ENCODE results near the gene KLRB1. TPM values are rescaled to one million over a fixed set of nuclear protein-coding genes. Genes with fewer than 3 reads are reported as not detected.

The KLRB1 gene
- polyA plus RNA-seq, 1 donor (not counting 4 experiments of a cell fraction or from before 2014, with no cell fraction given) = not detected

GRCh38 chr12:9643266-9643660, 35.5 kb upstream of the KLRB1 start:
- Histone ChIP-seq H2AFZ (ENCODE audit: control insufficient read depth, low read length) (no peak overlapping the region), H3K79me2 (ENCODE audit: control insufficient read depth, insufficient read depth, low read length) (no peaks in the 10 kb centered on the region), H3K4me2 (ENCODE audit: control insufficient read depth, extremely low read depth, insufficient read depth, low read depth, low read length) (no peak overlapping the region), H3K27ac (ENCODE audit: control insufficient read depth, insufficient read depth, low read length) (no peak overlapping the region), H3K9me3 (ENCODE audit: control insufficient read depth, low read depth, low read length) (no peaks in the 10 kb centered on the region), H3K27me3 (ENCODE audit: control insufficient read depth, extremely low read depth, insufficient read depth, low read length) (no peaks in the 10 kb centered on the region), H3K36me3 (ENCODE audit: control insufficient read depth in 2 of 2, extremely low read depth in 1 of 2, insufficient read depth in 2 of 2, low read length in 2 of 2) (no peaks in the 10 kb centered on the region), H4K20me1 (ENCODE audit: control insufficient read depth, extremely low read depth, insufficient read depth, low read length) (no peaks in the 10 kb centered on the region), H3K9ac (ENCODE audit: control insufficient read depth, extremely low read depth, insufficient read depth, low read length) (no peak overlapping the region), H3K9me1 (ENCODE audit: control insufficient read depth, extremely low read depth, insufficient read depth, low read length) (no peaks in the 10 kb centered on the region), H3K4me3 (ENCODE audit: control insufficient read depth in 2 of 3, extremely low read depth in 1 of 3, insufficient read depth in 2 of 3, low read depth in 1 of 3, low read length in 3 of 3) (no peak overlapping the region), H3K4me1 (ENCODE audit: control insufficient read depth, extremely low read depth, insufficient read depth, low read length) (peaks cover 12% of the 10 kb centered on the region)
- FAIRE-seq (no peak), DNase-seq (ENCODE audit: low read depth, low spot score) (no peak)
- TF ChIP-seq CTCF (optimal IDR thresholded peaks at IDR 0.05 in 1 of 3, IDR thresholded peaks at IDR 0.05 in 1 of 3, conservative IDR thresholded peaks at IDR 0.05 in 1 of 3; ENCODE audit: extremely low read depth in 1 of 3, insufficient read depth in 2 of 3, low read length in 3 of 3) (no peak), EZH2 (IDR thresholded peaks at IDR 0.05; ENCODE audit: low read length) (no peak)
- dilution Hi-C loops (cut with MboI; ENCODE audit: extremely low pct_ligation_motif_present, low sequenced_read_pairs) = no loop called here

- no peak overlapping the region for H3K4me3 ChIP-seq (ENCODE audit: control insufficient read depth in 2 of 3, extremely low read depth in 1 of 3, insufficient read depth in 2 of 3, low read depth in 1 of 3, low read length in 3 of 3)
- no peaks in the 10 kb centered on the region for H3K79me2 ChIP-seq (ENCODE audit: control insufficient read depth, insufficient read depth, low read length)
- H3K27me3 ChIP-seq (ENCODE audit: control insufficient read depth, extremely low read depth, insufficient read depth, low read length) = no peaks in the 10 kb centered on the region
- no peak overlapping the region for H3K9ac ChIP-seq (ENCODE audit: control insufficient read depth, extremely low read depth, insufficient read depth, low read length)
- H2AFZ ChIP-seq (ENCODE audit: control insufficient read depth, low read length) = no peak overlapping the region
- DNase-seq (ENCODE audit: low read depth, low spot score) (no peak), FAIRE-seq (no peak)
- dilution Hi-C loops (cut with MboI; ENCODE audit: extremely low pct_ligation_motif_present, low sequenced_read_pairs) = no loop called here
- peaks cover 12% of the 10 kb centered on the region for H3K4me1 ChIP-seq (ENCODE audit: control insufficient read depth, extremely low read depth, insufficient read depth, low read length)
- no peak for TF ChIP-seq CTCF (optimal IDR thresholded peaks at IDR 0.05 in 1 of 3, IDR thresholded peaks at IDR 0.05 in 1 of 3, conservative IDR thresholded peaks at IDR 0.05 in 1 of 3; ENCODE audit: extremely low read depth in 1 of 3, insufficient read depth in 2 of 3, low read length in 3 of 3)
- no peak for TF ChIP-seq EZH2 (IDR thresholded peaks at IDR 0.05; ENCODE audit: low read length)
- H3K4me2 ChIP-seq (ENCODE audit: control insufficient read depth, extremely low read depth, insufficient read depth, low read depth, low read length) = no peak overlapping the region
- no peak overlapping the region for H3K27ac ChIP-seq (ENCODE audit: control insufficient read depth, insufficient read depth, low read length)
- H4K20me1 ChIP-seq (ENCODE audit: control insufficient read depth, extremely low read depth, insufficient read depth, low read length) = no peaks in the 10 kb centered on the region
- no peaks in the 10 kb centered on the region for H3K36me3 ChIP-seq (ENCODE audit: control insufficient read depth in 2 of 2, extremely low read depth in 1 of 2, insufficient read depth in 2 of 2, low read length in 2 of 2)
- no peaks in the 10 kb centered on the region for H3K9me3 ChIP-seq (ENCODE audit: control insufficient read depth, low read depth, low read length)
- no peaks in the 10 kb centered on the region for H3K9me1 ChIP-seq (ENCODE audit: control insufficient read depth, extremely low read depth, insufficient read depth, low read length)
Observed at GRCh38 chr12:9642606-9643265, 35.0 kb upstream of the KLRB1 start.
